Esophagus muscularis mucosa (tissue), 4 donors: ENCODE data around the gene ZDHHC20.

Source experiments
- CTCF ChIP-seq, 3 experiments: fragments of 200-600 bp in 2 of 3; fragments of 450-650 bp in 1 of 3; sonication (generic) in 2 of 3; IDR thresholded peaks; one replicate each; pipeline ENCODE4 v1.5.1; 2017 to 2019; ENCODE audit warnings: antibody characterized with exemption in 3 of 3, mild to moderate bottlenecking in 2 of 3, moderate library complexity in 1 of 3
- EP300 ChIP-seq: sonication (generic); formaldehyde crosslinking; IDR thresholded peaks from one replicate; pipeline ENCODE4 v1.6.1; 2017; ENCODE audit warnings: antibody characterized with exemption
- POLR2A ChIP-seq: fragments of 450-650 bp; IDR thresholded peaks from one replicate; pipeline ENCODE4 v1.6.1; 2017; ENCODE audit warnings: antibody characterized with exemption, moderate library complexity, mild to moderate bottlenecking, low read depth
- POLR2AphosphoS5 ChIP-seq, 2 donors: sonication (generic); formaldehyde crosslinking; IDR thresholded peaks; one replicate each; pipeline ENCODE4 v1.6.1; 2017; ENCODE audit warnings: antibody characterized with exemption in 2 of 2

DNA sequence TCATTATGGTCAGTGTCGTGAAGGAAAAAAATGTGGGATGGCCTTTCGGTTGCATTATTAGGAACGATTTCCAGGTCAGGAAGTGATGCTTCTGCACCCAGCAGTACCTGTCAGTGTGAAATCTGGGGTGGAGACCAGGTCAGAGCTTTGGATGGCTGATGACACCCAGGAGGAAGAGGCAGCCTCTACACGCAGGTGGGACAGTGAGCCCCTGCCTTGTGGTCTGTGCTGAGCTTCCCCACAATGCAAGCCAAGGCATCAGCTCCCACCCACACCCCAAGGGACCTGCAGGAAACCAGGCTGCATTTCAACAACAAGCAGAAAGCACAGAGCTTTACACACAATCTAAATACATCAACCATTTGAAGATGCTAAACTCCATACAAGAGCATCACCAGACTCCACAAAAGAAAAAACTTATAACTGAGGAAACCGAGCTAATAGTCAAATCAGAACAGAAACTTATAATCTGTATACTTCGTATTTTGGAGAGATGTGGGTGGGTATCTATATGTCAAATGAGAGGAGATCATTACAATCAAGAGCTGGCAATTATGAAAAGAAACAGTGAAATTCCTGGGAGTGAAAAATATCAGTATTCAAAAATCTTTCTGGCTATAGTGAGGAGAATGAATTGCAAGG lies 130.1 kb downstream of the ZDHHC20 start:
- TF ChIP-seq EP300 (no peak), CTCF (IDR thresholded peaks at IDR 0.05) (no peak), POLR2AphosphoS5 (IDR thresholded peaks at IDR 0.05) (no peak), POLR2A (no peak)
